GM12874 (cell line): Measurements from ENCODE around the gene THSD8.
A peak's percentile ranks its signal among the peaks of the same experiment; 100 is the strongest.

Experiments used
- CTCF ChIP-seq: IDR thresholded peaks from 2 replicates; pipeline ENCODE4 v1.5.1; 2011; ENCODE audit warnings: low read depth, mild to moderate bottlenecking, control low read depth, low read length, moderate library complexity; ENCODE audit not compliant: insufficient read depth

The THSD8 gene

GRCh38 chr19:12764698-12765097, 37.2 kb upstream of the THSD8 start:
- no peak for TF ChIP-seq CTCF

- TF ChIP-seq CTCF, result peak; percentile 93
These were observed 35.8 kb upstream of the THSD8 start for GRCh38 chr19:12766051-12766521.

- TF ChIP-seq CTCF, result no peak
These were observed 34.7 kb upstream of the THSD8 start for GRCh38 chr19:12767150-12767549.

- no peak for TF ChIP-seq CTCF
These were observed 34.2 kb upstream of the THSD8 start for GRCh38 chr19:12767666-12768065.

GRCh38 chr19:12769689-12770088, 32.2 kb upstream of the THSD8 start:
- no peak for TF ChIP-seq CTCF

- TF ChIP-seq CTCF, result no peak
These were observed 30.9 kb upstream of the THSD8 start for GRCh38 chr19:12770922-12771321.

- TF ChIP-seq CTCF, result no peak
These were observed 29.5 kb upstream of the THSD8 start for GRCh38 chr19:12772323-12772722.

GRCh38 chr19:12773571-12773970, 28.3 kb upstream of the THSD8 start:
- TF ChIP-seq CTCF, result 0 out of 2 replicates have a peak, but pooled peaks have one; percentile 7
